LNCAP (cell line): ENCODE results near the gene PLEKHA8.

ENCODE experiments used
- CTCF ChIP-seq: fragments of 450-650 bp; IDR thresholded peaks from 2 replicates; pipeline ENCODE4 v1.5.1; 2017; ENCODE audit warnings: mild to moderate bottlenecking

The PLEKHA8 gene

DNA sequence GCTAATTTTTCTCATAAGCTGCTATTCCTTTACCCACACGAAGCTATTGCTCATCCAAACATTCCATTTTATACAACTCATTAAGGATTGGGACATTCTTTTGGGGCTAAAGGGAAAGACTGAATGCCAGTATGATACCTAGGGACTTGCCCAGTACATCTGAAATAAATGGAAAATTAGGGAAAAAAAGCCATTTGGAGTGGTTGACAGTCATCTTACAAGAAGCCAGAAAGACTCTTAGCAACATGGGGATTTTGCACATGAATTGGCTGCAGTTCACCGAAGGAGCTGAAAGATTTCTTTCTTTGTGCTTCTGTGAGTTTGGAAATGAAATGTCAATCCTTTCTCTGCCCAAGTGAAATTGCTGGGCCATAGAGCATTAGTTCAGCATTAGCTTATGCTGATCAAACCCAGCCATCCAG is 63.3 kb downstream of the PLEKHA8 start:
- no peak for TF ChIP-seq CTCF

- no peak for TF ChIP-seq CTCF
Measured at GRCh38 chr7:30091987-30092386, 63.8 kb downstream of the PLEKHA8 start.

GRCh38 chr7:30093420-30093952 is 65.3 kb downstream of the PLEKHA8 start:
- no peak for TF ChIP-seq CTCF

- TF ChIP-seq CTCF, result no peak
Measured at GRCh38 chr7:30102281-30102680, 74.1 kb downstream of the PLEKHA8 start.

DNA sequence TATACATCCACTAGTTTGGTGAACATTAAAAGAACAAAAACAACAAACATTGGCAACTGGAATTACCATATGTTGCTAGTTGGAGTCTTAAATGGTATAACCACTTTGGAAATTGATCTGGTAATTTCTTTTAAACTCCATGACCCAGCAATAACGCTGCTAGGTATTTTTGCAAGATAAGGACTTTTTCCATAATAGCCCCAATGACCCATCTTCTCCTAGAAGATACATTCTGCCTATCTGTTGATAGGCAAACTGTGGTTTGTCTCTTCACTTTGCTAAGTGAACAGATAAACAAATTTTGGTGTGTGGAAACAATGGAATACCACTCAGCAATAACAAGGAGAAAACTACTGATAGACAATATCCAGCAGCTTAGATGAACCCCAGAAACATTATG is 75.9 kb downstream of the PLEKHA8 start:
- no peak for TF ChIP-seq CTCF

GRCh38 chr7:30112103-30112713 is 84.0 kb downstream of the PLEKHA8 start:
- no peak for TF ChIP-seq CTCF

- no peak for TF ChIP-seq CTCF
Measured at GRCh38 chr7:30113144-30113543, 84.9 kb downstream of the PLEKHA8 start.
